Ectodermal cell (in vitro differentiated cells): ENCODE results near the gene FKBP1B.

Source experiments
- H3K27ac ChIP-seq: 2 replicates; pipeline ENCODE4 v1.7.0; 2013; ENCODE audit warnings: mild to moderate bottlenecking, low read depth, low read length; ENCODE audit not compliant: insufficient read depth, poor library complexity, severe bottlenecking
- H3K27me3 ChIP-seq: 2 replicates; pipeline ENCODE4 v1.7.0; 2013; ENCODE audit warnings: mild to moderate bottlenecking, low read length; ENCODE audit not compliant: insufficient read depth, control insufficient read depth, poor library complexity, severe bottlenecking
- H3K36me3 ChIP-seq: one replicate; pipeline ENCODE4 v1.7.0; 2013; ENCODE audit warnings: low read length; ENCODE audit not compliant: control insufficient read depth, insufficient read depth
- H3K4me1 ChIP-seq: one replicate; pipeline ENCODE4 v1.7.0; 2013; ENCODE audit warnings: low read length; ENCODE audit not compliant: control insufficient read depth, insufficient read depth
- H3K4me3 ChIP-seq: 2 replicates; pipeline ENCODE4 v1.7.0; 2013; ENCODE audit warnings: low read depth, low read length, control low read depth; ENCODE audit not compliant: insufficient read depth
- H3K9me3 ChIP-seq: 2 replicates; pipeline ENCODE4 v1.7.0; 2013; ENCODE audit warnings: mild to moderate bottlenecking, low read length, moderate library complexity; ENCODE audit not compliant: control insufficient read depth
- WGBS, 2 experiments: methylation state at CpG; one replicate each; pipeline ENCODE4 v1.1.7; 2013; ENCODE audit warnings: missing lambda C conversion rate in 2 of 2; 5-methylcytosine and 5-hydroxymethylcytosine counted together

The FKBP1B gene

DNA sequence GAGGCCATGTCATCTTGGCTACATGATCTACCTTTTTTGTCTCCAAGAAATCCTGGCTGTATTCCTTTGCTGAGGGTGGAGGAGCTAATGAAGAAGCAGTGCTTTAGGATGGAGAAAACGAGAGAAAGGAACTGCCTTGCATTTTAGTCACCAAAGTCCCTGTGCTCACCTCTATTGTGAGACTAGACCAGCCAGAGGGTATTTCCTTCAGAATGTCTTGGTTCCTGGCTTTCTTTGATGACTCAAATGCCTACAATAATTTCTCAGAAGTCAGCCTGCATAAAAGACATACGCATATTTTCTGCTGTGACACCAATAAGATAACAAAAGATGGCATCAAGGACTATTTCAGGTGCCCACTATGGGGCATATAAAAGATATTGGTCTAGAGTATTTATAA, 15.8 kb downstream of the FKBP1B start:
- no peak overlapping the region for H3K27ac ChIP-seq
- H3K4me3 ChIP-seq: no peak overlapping the region
- no peaks in the 10 kb centered on the region for H3K4me1 ChIP-seq
- H3K9me3 ChIP-seq: no peaks in the 10 kb centered on the region
- H3K36me3 ChIP-seq: peaks cover 10% of the 10 kb centered on the region
- 90 to 95% methylated on average over 2 of the region's 2 CpGs for WGBS, 2 experiments
- no peaks in the 10 kb centered on the region for H3K27me3 ChIP-seq

- no peaks in the 10 kb centered on the region for H3K27me3 ChIP-seq
- no peak overlapping the region for H3K4me3 ChIP-seq
- no peak overlapping the region for H3K27ac ChIP-seq
- no peaks in the 10 kb centered on the region for H3K9me3 ChIP-seq
- peaks cover 6% of the 10 kb centered on the region for H3K36me3 ChIP-seq
- WGBS, 2 experiments: 96 to 98% methylated on average over 4 of the region's 4 CpGs
- peaks cover 4% of the 10 kb centered on the region for H3K4me1 ChIP-seq
Observed at GRCh38 chr2:24072259-24072658, 22.7 kb downstream of the FKBP1B start.

DNA sequence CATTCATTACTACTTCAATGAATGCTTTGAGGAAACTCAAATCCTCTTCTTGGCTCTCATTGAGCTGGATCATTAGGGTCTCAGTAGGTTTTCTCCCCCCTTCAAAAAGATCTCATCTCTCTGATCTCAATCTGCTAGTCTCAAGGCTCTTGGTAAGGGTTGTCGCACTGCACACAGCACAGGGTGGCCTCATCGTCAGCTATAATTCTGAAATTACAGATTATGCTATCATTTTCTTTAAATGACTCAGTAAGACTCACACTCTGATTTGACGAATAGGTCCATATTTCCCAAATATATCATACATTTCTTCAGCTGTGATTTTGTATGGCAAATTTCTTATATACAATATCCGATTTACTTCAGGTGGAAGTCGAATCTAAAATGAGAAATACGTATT, 24.3 kb downstream of the FKBP1B start:
- no peak overlapping the region for H3K4me3 ChIP-seq
- no peak overlapping the region for H3K27ac ChIP-seq
- 90 to 97% methylated on average over 3 of the region's 6 CpGs for WGBS, 2 experiments
- H3K27me3 ChIP-seq: no peaks in the 10 kb centered on the region
- no peaks in the 10 kb centered on the region for H3K36me3 ChIP-seq
- peaks cover 12% of the 10 kb centered on the region for H3K4me1 ChIP-seq
- H3K9me3 ChIP-seq: no peaks in the 10 kb centered on the region

DNA sequence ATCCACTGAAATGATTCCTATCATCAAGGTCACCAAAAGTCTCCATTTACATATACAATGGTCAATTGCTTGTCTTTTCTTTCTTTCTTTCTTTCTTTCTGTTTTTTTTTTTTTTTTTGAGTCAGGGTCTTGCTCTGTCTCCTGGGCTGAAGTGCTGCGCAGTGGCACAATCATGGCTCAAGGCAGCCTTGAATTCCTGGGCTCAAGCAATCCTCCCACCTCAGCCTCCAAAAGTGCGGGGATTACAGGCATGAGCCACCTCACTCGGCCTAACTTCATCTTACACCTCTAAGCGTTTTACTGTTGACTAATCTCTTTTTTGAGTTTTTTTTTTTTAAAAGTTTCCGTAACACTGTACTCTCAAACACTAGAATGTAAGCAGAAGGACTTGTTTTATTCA, 25.7 kb downstream of the FKBP1B start:
- H3K4me1 ChIP-seq: peaks cover 12% of the 10 kb centered on the region
- H3K27ac ChIP-seq: no peak overlapping the region
- no peaks in the 10 kb centered on the region for H3K9me3 ChIP-seq
- H3K36me3 ChIP-seq: no peaks in the 10 kb centered on the region
- H3K27me3 ChIP-seq: no peaks in the 10 kb centered on the region
- WGBS, 2 experiments: 65 to 71% methylated on average over 5 of the region's 5 CpGs
- peak overlapping the region; percentile 70 for H3K4me3 ChIP-seq

DNA sequence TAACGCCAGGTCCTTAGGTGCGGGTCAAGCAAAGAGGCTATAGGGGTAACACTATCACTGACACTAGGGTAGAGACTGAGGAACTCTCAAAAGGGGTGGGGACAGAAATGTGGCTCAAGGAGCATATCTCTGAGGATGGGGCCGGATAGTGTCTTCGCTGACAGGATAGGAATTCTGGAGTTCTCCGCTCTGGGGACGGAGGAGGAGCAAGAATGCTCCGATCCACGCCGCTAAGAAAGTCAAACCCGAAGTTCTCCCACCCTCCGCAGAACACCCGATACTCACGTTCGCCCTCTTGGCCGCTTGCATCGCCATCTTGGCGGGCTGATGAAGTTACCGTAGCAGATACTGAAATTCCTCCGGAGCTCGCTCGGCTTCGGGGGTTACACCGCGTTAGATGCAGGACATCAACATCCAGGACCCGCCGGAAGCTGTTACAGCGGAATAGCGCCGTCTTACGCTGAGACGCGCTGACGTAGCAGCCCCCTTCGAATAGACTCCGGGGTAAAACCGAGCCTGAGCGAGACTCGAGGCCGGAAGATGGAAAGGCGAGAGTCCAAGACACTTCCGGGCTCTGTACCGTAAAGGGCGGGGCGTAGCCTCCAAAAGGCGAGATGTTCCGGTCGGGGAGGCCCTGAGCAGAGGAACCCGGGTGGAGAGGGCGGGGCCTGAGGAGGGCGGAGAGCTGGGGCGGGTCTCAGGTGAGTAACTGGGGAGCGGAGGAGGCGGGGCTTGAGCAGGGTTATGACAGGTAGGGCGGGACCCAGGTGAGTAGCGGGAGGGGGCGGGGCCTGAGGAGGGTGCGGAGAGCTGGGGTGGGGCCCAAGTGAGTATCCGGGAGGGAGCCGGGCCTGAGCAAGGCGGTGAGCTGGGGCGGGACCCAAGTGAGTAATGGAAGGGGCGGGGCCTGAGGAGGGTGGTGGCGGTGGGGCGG, 26.6 kb downstream of the FKBP1B start, which contains the start of gene SF3B6:
TSS of gene SF3B6 (minus strand) at position 412 of the 934 bp plus-strand sequence. CDS start at position 315, 97 bp downstream.
- H3K4me1 ChIP-seq: peaks cover 12% of the 10 kb centered on the region
- H3K27me3 ChIP-seq: no peaks in the 10 kb centered on the region
- H3K36me3 ChIP-seq: peaks cover 6% of the 10 kb centered on the region
- peak within 1 kb of the TSS; percentile 70 for H3K4me3 ChIP-seq
- peak within 1 kb of the TSS; percentile 71 for H3K27ac ChIP-seq
- H3K9me3 ChIP-seq: no peaks in the 10 kb centered on the region
- WGBS, 2 experiments: 1% methylated on average over 64 of the region's 64 CpGs

- Histone ChIP-seq H3K4me3 (peak overlapping the region; percentile 70), H3K4me1 (peaks cover 12% of the 10 kb centered on the region), H3K36me3 (peaks cover 8% of the 10 kb centered on the region), H3K27ac (no peak overlapping the region), H3K27me3 (no peaks in the 10 kb centered on the region), H3K9me3 (no peaks in the 10 kb centered on the region)
- WGBS, 2 experiments: 19 to 25% methylated on average over 41 of the region's 41 CpGs
Observed at GRCh38 chr2:24076849-24077534, 27.5 kb downstream of the FKBP1B start.

GRCh38 chr2:24077535-24077877, 28.0 kb downstream of the FKBP1B start:
- 66 to 67% methylated on average over 9 of the region's 9 CpGs for WGBS, 2 experiments
- peak overlapping the region; percentile 70 for H3K4me3 ChIP-seq
- no peak overlapping the region for H3K27ac ChIP-seq
- no peaks in the 10 kb centered on the region for H3K9me3 ChIP-seq
- peaks cover 11% of the 10 kb centered on the region for H3K36me3 ChIP-seq
- no peaks in the 10 kb centered on the region for H3K27me3 ChIP-seq
- H3K4me1 ChIP-seq: peaks cover 12% of the 10 kb centered on the region

DNA sequence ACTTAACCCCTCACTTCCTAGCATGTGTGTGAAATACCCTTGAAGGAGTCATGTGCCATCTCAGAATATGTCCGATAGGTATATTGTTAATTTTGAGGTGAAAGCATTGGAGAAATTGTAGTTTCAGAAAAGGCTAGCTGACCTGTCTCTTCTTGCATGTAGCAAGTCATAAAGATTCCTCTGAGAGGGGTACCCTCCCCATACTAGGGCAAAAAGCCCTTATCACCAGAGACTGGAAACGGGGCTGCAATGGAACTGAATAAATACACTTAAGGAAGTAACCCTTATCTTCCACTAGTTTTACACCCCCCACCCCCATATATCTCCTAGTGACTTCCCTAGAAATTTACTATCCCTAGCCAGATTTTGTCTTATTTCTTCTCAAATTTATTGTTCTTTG, 28.3 kb downstream of the FKBP1B start:
- H3K4me3 ChIP-seq: no peak overlapping the region
- no peak overlapping the region for H3K27ac ChIP-seq
- peaks cover 15% of the 10 kb centered on the region for H3K36me3 ChIP-seq
- no peaks in the 10 kb centered on the region for H3K9me3 ChIP-seq
- WGBS, 2 experiments: 88 to 94% methylated on average over 2 of the region's 2 CpGs
- H3K27me3 ChIP-seq: no peaks in the 10 kb centered on the region
- H3K4me1 ChIP-seq: peaks cover 14% of the 10 kb centered on the region

DNA sequence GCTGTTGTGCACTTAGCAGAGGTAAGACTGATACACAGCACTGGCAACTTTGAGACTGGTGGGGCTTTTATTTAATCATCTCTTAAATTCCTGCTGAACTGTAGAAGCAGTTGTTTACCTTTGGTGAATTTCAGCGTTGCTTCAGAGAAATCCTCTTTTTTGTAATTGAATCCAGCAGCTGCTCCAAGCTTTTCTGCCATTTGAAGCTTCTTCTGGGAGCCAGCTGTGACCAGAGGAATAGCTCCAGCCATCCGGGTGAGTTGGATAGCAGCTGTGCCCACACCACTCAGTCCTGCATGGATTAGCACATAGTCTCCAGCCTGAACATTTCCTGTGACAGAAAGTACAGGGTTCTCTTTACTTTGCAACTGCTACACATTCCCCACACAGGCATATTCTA, 31.2 kb downstream of the FKBP1B start:
- peaks cover 26% of the 10 kb centered on the region for H3K4me1 ChIP-seq
- no peaks in the 10 kb centered on the region for H3K9me3 ChIP-seq
- no peak overlapping the region for H3K27ac ChIP-seq
- peaks cover 15% of the 10 kb centered on the region for H3K36me3 ChIP-seq
- no peak overlapping the region for H3K4me3 ChIP-seq
- 93 to 98% methylated on average over 2 of the region's 2 CpGs for WGBS, 2 experiments
- H3K27me3 ChIP-seq: no peaks in the 10 kb centered on the region

- Histone ChIP-seq H3K27ac (peak overlapping the region; percentile 100), H3K27me3 (no peaks in the 10 kb centered on the region), H3K4me1 (peaks cover 14% of the 10 kb centered on the region), H3K9me3 (no peaks in the 10 kb centered on the region), H3K36me3 (peaks cover 15% of the 10 kb centered on the region), H3K4me3 (peak overlapping the region; percentile 52)
- 86 to 89% methylated on average over 8 of the region's 8 CpGs for WGBS, 2 experiments
Observed at GRCh38 chr2:24082787-24083566, 33.4 kb downstream of the FKBP1B start.
